Activated naive CD8-positive, alpha-beta T cell (primary cell): Measurements from ENCODE around the gene ZNF709.
"Not testable (repeated sequence)": the region's sequence is repeated elsewhere in the genome, so short reads cannot be mapped to it uniquely, and the experiment has no call there.

Experiments used
- H3K27ac Mint-ChIP-seq: one replicate; pipeline ENCODE4 v1.8.0; 2021; ENCODE audit warnings: mixed read lengths
- H3K27me3 Mint-ChIP-seq: one replicate; pipeline ENCODE4 v1.8.0; 2021; ENCODE audit warnings: mixed read lengths
- H3K36me3 Mint-ChIP-seq: one replicate; pipeline ENCODE4 v1.8.0; 2021; ENCODE audit warnings: mixed read lengths
- H3K4me1 Mint-ChIP-seq: one replicate; pipeline ENCODE4 v1.8.0; 2021; ENCODE audit warnings: low read depth, mixed read lengths
- H3K4me3 Mint-ChIP-seq: one replicate; pipeline ENCODE4 v1.8.0; 2021; ENCODE audit warnings: mild to moderate bottlenecking, mixed read lengths
- H3K9me3 Mint-ChIP-seq: one replicate; pipeline ENCODE4 v1.8.0; 2021; ENCODE audit warnings: low read depth, mixed read lengths

ZNF709 gene

GRCh38 chr19:12417273-12417672 is 67.3 kb downstream of the ZNF709 start:
- not testable (repeated sequence) for H3K4me1 Mint-ChIP-seq, H3K27ac Mint-ChIP-seq, H3K27me3 Mint-ChIP-seq, H3K9me3 Mint-ChIP-seq, H3K4me3 Mint-ChIP-seq
- H3K36me3 Mint-ChIP-seq = peaks cover 20% of the 10 kb centered on the region

GRCh38 chr19:12411893-12412292 is 72.7 kb downstream of the ZNF709 start:
- Mint-ChIP-seq H3K9me3 (peaks cover 3% of the 10 kb centered on the region), H3K4me3 (no peak overlapping the region), H3K4me1 (no peaks in the 10 kb centered on the region), H3K27me3 (no peaks in the 10 kb centered on the region), H3K36me3 (peaks cover 13% of the 10 kb centered on the region), H3K27ac (no peak overlapping the region)
